GM18511 (cell line): ENCODE results near the gene MYO7B.

Experiments
- ATAC-seq: cut with Tn5 transposase; IDR thresholded peaks from one replicate; pipeline ENCODE4 v1.9.1; 2021; ENCODE audit warnings: mild to moderate bottlenecking, moderate library complexity; ENCODE audit not compliant: unreplicated experiment

Gene MYO7B

DNA sequence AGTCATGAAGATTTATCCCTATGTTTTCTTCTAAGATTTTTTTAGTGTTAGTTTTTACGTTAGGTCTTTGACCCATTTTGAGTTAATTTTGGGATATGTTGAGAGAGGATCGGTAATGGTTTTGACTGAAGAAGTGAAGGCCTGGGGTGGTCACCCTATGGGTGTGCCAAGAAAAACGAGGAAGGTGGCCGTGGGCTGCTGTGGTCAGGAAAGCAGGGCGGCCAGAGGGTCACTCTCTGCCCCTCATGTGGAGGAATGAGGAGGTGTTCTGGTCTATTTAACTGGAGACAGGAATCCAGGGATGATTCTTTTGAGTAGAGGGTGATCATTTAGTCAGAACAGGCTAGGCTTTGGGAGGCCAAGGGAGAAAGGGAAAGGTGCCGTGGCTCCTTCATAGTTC, 50.7 kb downstream of the MYO7B start:
- no peak for ATAC-seq

DNA sequence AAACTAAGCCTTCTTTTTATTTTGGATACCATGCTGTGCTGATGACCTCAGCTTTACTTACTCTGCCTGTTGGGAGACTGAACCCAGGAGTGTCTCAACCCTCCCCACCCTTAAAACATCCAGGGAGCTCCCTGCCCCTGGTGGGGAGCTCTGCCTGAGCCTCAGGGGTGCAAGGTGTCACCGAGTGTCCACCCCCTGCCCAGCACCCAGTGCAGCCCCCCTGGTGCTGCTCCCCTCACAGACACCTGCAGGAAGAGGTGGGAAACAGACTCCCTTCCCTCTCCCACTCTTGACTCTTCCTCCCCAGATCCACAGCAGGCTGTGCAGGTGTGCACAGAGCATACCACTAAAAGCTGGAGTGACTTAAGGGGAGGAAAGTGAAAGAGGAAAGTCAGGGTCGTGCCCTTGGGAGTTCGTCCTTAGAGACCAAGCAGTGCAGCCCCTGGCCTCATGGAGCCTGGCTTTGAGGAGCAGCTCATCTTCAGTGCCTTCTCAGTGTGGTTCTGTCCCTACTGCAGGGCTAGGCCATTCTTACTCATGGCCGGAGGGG, 51.3 kb downstream of the MYO7B start:
- ATAC-seq = no peak

GRCh38 chr2:127588241-127588640, 52.8 kb downstream of the MYO7B start:
- ATAC-seq = no peak

- ATAC-seq = no peak
These were observed 53.9 kb downstream of the MYO7B start for GRCh38 chr2:127589358-127589757.

DNA sequence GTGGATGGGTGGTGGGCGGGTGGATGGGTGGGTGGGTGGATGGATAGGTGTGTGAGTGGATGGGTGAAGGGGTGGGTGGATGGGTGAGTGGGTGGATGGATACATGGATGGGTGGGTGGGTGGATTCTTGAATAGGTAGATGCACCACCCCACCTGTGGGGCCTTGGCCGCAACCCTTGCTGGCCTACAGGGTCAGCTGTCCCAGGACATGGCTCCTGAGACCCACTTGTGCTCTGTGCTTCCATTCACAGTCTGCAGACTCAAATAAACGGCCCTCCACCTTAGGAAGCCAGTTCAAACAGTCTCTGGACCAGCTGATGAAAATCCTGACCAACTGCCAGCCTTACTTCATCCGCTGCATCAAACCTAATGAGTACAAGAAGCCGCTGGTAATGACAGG, 54.4 kb downstream of the MYO7B start:
- ATAC-seq = no peak

GRCh38 chr2:127590386-127591190, 55.1 kb downstream of the MYO7B start:
- no peak for ATAC-seq

DNA sequence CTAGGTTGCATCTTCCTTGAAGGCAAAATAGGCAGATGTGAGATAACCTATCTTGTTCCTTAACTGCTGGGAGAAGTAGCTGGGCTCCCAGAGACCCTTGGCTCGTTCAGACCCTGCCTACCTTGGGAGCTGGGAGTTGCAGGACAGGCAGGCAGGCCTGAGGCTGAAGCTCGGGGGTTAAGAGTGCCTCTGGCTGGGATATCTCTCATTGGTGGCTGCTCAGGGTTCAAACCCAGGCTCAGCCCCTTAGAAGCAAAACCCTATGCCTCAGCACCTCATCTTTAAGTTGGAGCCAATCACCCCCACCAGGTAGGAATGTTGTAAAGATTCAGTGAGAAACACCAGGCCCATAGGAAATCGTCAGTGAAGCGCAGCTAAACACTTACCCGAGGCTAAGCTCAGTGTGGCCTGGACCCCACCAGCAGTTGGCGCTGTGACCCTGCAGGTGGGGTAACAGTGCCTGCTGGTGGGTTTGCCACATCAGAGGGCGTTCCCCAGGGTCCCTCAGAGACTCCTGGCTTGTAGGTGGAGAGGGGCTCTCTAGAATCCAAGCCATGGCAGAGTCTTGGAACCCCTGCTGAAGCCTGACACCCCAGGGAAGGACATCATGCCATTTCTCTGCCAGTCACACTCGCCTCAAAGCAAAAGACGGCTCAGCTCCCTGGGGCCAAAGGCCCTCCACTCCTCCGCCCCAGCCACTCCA, 55.9 kb downstream of the MYO7B start:
- ATAC-seq = peak; percentile 83

DNA sequence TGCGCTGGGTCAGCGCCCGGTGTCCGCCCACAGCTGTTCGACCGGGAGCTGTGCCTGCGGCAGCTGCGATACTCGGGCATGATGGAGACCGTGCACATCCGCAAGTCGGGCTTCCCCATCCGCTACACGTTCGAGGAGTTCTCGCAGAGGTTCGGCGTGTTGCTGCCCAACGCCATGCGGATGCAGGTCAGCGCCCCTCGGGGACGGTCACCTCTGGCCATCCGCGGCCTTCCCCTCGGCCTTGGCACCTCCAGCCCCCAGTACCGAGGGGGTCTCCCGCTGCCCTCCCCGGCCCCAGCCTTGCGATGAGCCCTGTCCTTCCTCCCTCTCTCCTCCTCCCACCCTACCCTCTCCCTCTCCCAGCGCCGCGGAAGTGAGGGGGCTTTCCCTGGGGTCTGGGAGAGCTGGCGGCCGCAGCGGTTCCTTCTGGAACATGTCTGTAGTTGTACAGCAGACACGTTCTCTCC, 57.3 kb downstream of the MYO7B start:
- no peak for ATAC-seq

GRCh38 chr2:127593228-127594115, 58.0 kb downstream of the MYO7B start:
- no peak for ATAC-seq

- ATAC-seq = no peak
These were observed 58.7 kb downstream of the MYO7B start for GRCh38 chr2:127594116-127594591.

DNA sequence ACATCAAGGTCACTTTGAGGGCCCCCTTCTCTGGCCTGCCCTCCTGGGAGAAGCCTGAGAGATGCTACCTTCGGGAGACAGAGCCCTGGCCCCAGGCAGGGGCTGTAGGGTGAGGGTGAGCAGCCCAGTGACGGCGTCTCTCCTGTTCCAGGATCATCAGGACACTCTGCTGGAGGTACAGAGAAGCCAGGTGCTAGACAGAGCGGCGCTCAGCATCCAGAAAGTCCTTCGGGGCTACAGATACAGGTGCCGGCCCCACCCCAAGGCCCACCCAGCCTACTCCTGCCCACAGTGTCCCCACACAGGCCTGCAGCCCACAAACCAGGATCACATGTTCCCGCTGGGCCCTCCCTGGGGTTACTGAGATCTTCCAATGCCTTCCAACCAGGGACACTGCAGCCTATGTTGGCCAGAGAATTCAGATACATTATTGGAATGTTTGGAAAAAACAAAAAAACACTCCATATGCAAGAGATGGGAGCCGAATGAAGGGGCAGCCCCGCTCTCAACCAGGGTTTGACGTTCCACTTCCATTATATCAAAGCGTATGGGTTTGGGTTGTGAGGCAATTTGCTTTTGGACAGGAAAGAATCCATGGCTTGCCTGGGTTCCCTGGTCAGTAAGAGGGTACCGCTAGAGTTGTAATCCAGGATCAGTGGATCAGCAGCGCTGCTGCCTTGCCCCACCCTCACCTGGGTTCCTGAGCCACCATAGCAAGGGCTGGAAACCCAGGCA, 61.0 kb downstream of the MYO7B start:
- ATAC-seq = no peak

- ATAC-seq = no peak
These were observed 61.8 kb downstream of the MYO7B start for GRCh38 chr2:127597046-127597983.

- no peak for ATAC-seq
These were observed 62.5 kb downstream of the MYO7B start for GRCh38 chr2:127597984-127598380.

DNA sequence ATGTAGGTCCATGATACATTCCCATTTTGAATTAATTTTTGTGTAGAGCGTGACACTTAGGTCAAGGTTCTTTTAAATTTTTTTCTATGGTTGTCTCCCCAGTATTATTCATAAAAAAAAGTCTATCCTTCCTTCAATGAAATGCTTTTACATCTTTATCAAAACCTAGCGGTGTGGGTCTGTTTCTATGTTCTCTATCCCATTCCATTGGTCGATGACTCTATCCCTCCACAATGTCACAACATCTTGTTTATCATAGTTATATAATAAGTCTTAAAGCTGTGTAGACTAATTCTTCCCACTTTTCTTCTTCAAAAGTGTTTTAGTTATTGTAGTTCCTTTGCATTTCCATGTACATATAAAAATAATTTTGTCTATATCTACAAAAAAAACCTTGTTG, 63.2 kb downstream of the MYO7B start:
- ATAC-seq = no peak

DNA sequence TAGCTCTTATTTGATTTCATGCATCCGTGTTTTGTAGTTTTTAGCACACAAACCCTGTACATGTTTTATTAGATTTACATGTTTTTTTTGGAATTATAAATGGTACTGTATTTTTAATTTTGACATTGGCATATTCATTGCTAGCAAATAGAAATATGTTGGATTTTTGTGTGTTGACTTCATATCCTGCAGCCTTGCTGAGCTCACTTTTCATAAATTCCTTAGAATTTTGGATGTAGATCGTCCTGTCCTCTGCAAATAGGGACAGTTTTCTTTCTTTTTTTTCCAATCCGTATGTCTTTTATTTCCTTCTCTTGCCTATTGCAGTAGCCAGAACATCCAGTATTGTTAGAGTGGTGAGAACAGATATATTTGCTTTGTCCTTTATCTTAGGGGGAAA, 63.7 kb downstream of the MYO7B start:
- ATAC-seq = no peak

DNA sequence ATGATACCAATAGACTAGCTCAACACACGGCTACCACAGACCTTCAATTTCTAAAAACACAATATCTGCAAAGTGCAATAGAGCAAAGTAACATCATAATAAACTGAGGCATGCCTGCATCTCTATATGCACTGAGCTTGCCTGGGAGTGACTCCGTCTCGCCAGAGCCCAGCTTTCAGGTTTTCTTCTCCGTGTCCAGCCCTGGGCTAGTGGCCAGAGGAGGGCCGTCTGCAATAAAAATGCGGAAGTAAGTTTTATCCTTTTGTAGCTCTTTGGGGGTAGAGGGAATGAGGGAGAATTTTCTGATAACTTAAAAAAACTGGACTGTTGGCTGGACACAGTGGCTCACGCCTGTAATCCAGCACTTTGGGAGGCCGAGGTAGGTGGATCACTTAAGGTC, 69.5 kb downstream of the MYO7B start:
- no peak for ATAC-seq

DNA sequence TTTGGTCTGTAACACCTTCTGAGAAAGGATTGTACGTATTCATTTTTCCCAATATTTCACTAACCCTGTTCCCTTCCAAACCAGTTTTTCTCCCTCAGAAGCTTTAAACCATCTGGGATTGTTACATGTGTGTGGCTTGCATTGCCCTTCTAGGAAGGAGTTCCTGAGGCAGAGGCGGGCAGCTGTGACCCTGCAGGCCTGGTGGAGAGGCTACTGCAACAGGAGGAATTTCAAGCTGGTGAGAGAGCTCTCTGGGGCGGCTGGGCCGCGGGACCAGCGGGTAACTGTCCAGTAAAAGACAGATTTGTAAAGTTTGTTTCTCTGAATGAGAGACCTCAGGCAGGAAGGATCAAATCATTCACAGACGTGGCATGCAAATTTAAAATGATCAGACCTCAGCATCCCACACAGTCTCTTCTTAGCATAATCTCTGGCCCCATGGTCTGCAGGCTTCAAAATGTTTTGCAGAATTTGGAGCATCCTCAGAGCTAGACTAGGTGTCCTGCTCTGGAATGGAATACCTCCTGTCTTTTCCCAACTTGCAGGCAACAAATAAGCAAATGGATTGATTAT, 70.3 kb downstream of the MYO7B start:
- no peak for ATAC-seq

DNA sequence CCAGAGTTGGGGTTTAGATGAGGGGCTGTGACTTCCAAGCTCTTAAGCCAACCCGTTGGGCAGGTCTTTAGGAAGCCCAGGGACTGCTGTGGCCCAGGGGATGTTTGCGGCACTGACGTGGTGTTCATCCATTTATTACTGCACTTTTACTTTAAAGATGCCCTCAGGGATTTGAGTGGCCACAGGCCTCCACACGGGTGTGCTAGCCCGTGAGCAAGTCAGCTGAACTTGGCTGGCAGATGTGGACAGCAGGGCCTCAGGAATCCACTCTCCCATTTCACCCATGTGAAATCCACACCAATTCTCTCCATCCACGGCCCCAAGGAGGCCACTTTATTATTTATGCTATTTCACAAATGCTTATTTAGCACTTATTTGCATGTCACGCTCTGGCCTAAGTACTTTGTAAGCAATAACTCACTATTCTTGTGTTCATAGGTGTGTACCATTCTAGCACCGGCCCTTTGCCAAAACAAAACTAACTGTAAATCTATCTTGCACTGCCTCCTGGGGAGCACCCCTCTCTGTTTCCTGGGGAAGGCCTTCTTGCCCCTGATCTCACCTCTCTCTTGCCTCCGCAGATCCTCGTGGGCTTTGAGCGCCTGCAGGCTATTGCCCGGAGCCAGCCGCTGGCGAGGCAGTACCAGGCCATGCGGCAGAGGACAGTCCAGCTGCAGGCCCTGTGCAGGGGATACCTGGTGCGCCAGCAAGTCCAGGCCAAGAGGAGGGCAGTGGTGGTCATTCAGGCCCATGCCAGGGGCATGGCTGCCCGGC, 71.3 kb downstream of the MYO7B start:
- ATAC-seq = no peak
